Endothelial cell of umbilical vein (primary cell): ENCODE data around the gene JMJD7. TPM values are rescaled to one million over a fixed set of nuclear protein-coding genes. Genes with fewer than 3 reads are reported as not detected.

Experiments used
- BruUV-seq: library from RNA; stranded (reverse); fragments of 400-500 nt; replicated peaks from 2 replicates; lab custom pipeline; 2021; lab: Mats Ljungman, UMichigan
- CTCF ChIA-PET: fragments of 300-600, 350-600 bp; sonication (Branson Sonifier 250); formaldehyde crosslinking; loops from one replicate; lab custom pipeline; 2021; ENCODE audit warnings: antibody characterized with exemption, inconsistent platforms; lab: Charles Lee
- POLR2A ChIA-PET: fragments of 300-600, 350-600 bp; sonication (Branson Sonifier 250); formaldehyde crosslinking; loops from one replicate; lab custom pipeline; 2021; ENCODE audit warnings: antibody characterized with exemption, inconsistent platforms; lab: Charles Lee
- DNase-seq: peaks from one replicate; pipeline ENCODE4 v3.0.0-alpha.2; 2011; ENCODE audit warnings: low read depth, low spot score
- FAIRE-seq: peaks from 2 replicates; lab custom pipeline; 2011; peaks lifted over from hg19 to GRCh38; lab: Jason Lieb, UNC
- H2AFZ ChIP-seq: 2 replicates; pipeline ENCODE4 v1.6.0; 2012; ENCODE audit warnings: low read depth, low read length, control low read depth, inconsistent platforms
- H3K27ac ChIP-seq: 2 replicates; pipeline ENCODE4 v1.5.1; 2011; ENCODE audit warnings: low read depth, mild to moderate bottlenecking, control low read depth, low read length, moderate library complexity; ENCODE audit not compliant: insufficient read depth
- H3K27me3 ChIP-seq, 2 experiments: 2 replicates each; pipeline versions ENCODE4 v1.6.0 to v1.6.1; 2011; ENCODE audit warnings: low read length in 2 of 2, mixed read lengths in 1 of 2; ENCODE audit not compliant: control insufficient read depth in 2 of 2, insufficient read depth in 2 of 2
- H3K36me3 ChIP-seq, 2 experiments: 2 replicates in 1 of 2; 3 replicates in 1 of 2; pipeline ENCODE4 v1.5.1; 2011; ENCODE audit warnings: low read length in 2 of 2, mild to moderate bottlenecking in 1 of 2, moderate library complexity in 1 of 2; ENCODE audit not compliant: control insufficient read depth in 2 of 2, insufficient read depth in 2 of 2; ENCODE audit errors: extremely low read depth in 1 of 2
- H3K4me1 ChIP-seq: 3 replicates; pipeline ENCODE4 v1.5.1; 2011; ENCODE audit warnings: mild to moderate bottlenecking, low read length; ENCODE audit not compliant: control insufficient read depth, insufficient read depth; ENCODE audit errors: extremely low read depth
- H3K4me2 ChIP-seq: 2 replicates; pipeline ENCODE4 v1.6.1; 2011; ENCODE audit warnings: low read length, control low read depth, mixed read lengths; ENCODE audit not compliant: insufficient read depth
- H3K4me3 ChIP-seq, 3 experiments: fragments of 200-600 bp in 1 of 3; sonication (generic), shearing (Covaris generic) in 1 of 3; replicated peaks in 1 of 3; 2 replicates each; pipeline ENCODE4 v1.5.1; 2011 to 2016; ENCODE audit warnings: control low read depth in 3 of 3, low read length in 3 of 3, mild to moderate bottlenecking in 2 of 3, inconsistent platforms in 1 of 3, low read depth in 1 of 3, moderate library complexity in 1 of 3; ENCODE audit not compliant: insufficient read depth in 1 of 3
- H3K79me2 ChIP-seq: 2 replicates; pipeline ENCODE4 v1.6.0; 2012; ENCODE audit warnings: low read length, inconsistent platforms; ENCODE audit not compliant: control insufficient read depth, insufficient read depth
- H3K9ac ChIP-seq: replicated peaks from 2 replicates; pipeline ENCODE3; 2011; ENCODE audit warnings: low read length, control low read depth; ENCODE audit not compliant: insufficient read depth; ENCODE audit errors: extremely low read depth
- H3K9me1 ChIP-seq: replicated peaks from 3 replicates; pipeline ENCODE4 v1.6.0; 2011; ENCODE audit warnings: mild to moderate bottlenecking, low read length; ENCODE audit not compliant: control insufficient read depth, insufficient read depth; ENCODE audit errors: extremely low read depth
- H3K9me3 ChIP-seq: replicated peaks from 2 replicates; pipeline ENCODE4 v1.5.1; 2012; ENCODE audit warnings: low read length, inconsistent platforms; ENCODE audit not compliant: control insufficient read depth, insufficient read depth
- H4K20me1 ChIP-seq: replicated peaks from 2 replicates; pipeline ENCODE3; 2011; ENCODE audit warnings: mild to moderate bottlenecking, low read length; ENCODE audit not compliant: control insufficient read depth, insufficient read depth; ENCODE audit errors: extremely low read depth
- EZH2 ChIP-seq: IDR thresholded peaks from 2 replicates; pipeline ENCODE4 v1.6.1; 2012; ENCODE audit warnings: borderline replicate concordance, low read depth, mild to moderate bottlenecking, moderate library complexity, low read length, inconsistent platforms; ENCODE audit not compliant: severe bottlenecking
- FOS ChIP-seq: IDR thresholded peaks from 2 replicates; pipeline ENCODE4 v1.6.1; 2011; ENCODE audit warnings: mild to moderate bottlenecking, low read length, moderate library complexity, borderline replicate concordance; ENCODE audit not compliant: insufficient read depth
- GATA2 ChIP-seq: IDR thresholded peaks from 2 replicates; pipeline ENCODE4 v1.7.0; 2011; ENCODE audit warnings: low read depth, mild to moderate bottlenecking, moderate library complexity, mixed read lengths, low read length; ENCODE audit not compliant: insufficient read length, insufficient read depth
- JUN ChIP-seq: IDR thresholded peaks from 2 replicates; pipeline ENCODE4 v1.6.1; 2011; ENCODE audit warnings: borderline replicate concordance, low read depth; ENCODE audit not compliant: insufficient read length, insufficient read depth
- MAX ChIP-seq: IDR thresholded peaks from 2 replicates; pipeline ENCODE4 v1.6.1; 2011; ENCODE audit not compliant: insufficient read depth, insufficient read length
- MYC ChIP-seq: IDR thresholded peaks from one replicate; pipeline ENCODE4 v1.6.1; 2011; ENCODE audit warnings: mild to moderate bottlenecking, low read depth, low read length
- POLR2A ChIP-seq: IDR thresholded peaks from 2 replicates; pipeline ENCODE4 v1.6.1; 2012; ENCODE audit warnings: low read depth, mild to moderate bottlenecking, control low read depth, low read length
- POLR2AphosphoS5 ChIP-seq: IDR thresholded peaks from 2 replicates; pipeline ENCODE4 v1.6.1; 2012; ENCODE audit warnings: low read depth, mild to moderate bottlenecking, control low read depth, low read length, moderate library complexity; ENCODE audit not compliant: insufficient read depth
- dilution Hi-C: fragments of 300-500 bp; cut with MboI; formaldehyde crosslinking; loops from one replicate; pipeline ENCODE4 v1.15.0; 2019; ENCODE audit warnings: low sequenced_read_pairs; ENCODE audit not compliant: extremely low pct_ligation_motif_present
- intact Hi-C: fragments of 100-400 bp; cut with micrococcal nuclease; formaldehyde crosslinking; loops from one replicate; pipeline ENCODE4 v1.10.0; 2022
- polyA plus RNA-seq, 4 experiments: library from polyadenylated mRNA; depleted of rRNA in 3 of 4; stranded (reverse) in 3 of 4; unstranded in 1 of 4; fragments of >200 nt; gene quantifications; 2 replicates each; pipeline versions ENCODE4 v1.2.1 to v1.2.3, GENCODE V29; 2011 to 2012; ENCODE audit warnings: missing spikeins in 1 of 4
- total RNA-seq: library from RNA; stranded (reverse); gene quantifications from 2 replicates; pipeline ENCODE4 v1.2.3, GENCODE V29; 2021
- TF ChIP-seq, protein P1 (sequence below), 2 donors: IDR thresholded peaks; 1 replicate in 1 of 2; 2 replicates in 1 of 2; pipeline ENCODE4 v1.5.1; 2011; ENCODE audit warnings: low read length in 2 of 2, mild to moderate bottlenecking in 2 of 2, moderate library complexity in 2 of 2, control low read depth in 1 of 2, inconsistent platforms in 1 of 2, low read depth in 1 of 2; ENCODE audit not compliant: insufficient read depth in 1 of 2; ENCODE audit errors: extremely low read depth in 1 of 2

The JMJD7 gene
- total and polyA plus RNA-seq, 2 donors (not counting 3 experiments of a cell fraction or from before 2014, with no cell fraction given): 7.3 to 11.4 TPM

DNA sequence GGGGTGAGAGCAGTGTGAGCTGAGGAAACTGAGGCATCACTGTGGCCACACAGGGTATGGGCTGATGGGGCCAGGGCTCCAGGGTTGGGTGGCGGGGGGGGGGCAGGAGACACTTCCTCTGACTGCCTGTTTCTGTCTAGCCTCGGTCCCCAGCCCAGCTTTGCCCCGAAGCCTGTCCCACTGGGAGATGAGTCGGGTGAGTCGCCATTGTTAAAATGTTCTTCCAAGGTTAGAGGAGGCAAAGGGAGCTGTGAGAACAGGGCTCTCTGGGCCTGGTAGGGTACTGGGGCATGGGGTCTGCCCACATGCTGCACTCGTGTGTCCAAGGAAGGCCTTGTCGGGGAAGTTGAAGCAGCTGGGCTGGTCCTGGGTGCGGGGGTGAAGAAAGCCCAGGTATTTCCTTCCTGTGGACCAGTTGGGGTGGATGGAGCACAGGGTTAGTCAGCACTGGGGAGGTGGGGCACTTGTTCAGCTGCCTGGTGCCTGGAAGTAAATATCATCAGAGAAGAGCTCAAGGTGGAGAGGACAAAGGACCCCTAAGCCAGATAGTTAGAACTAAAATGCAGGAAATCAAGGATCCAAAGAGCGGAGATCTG is 8.3 kb upstream of the JMJD7 start:
- Histone ChIP-seq H4K20me1 (no peaks in the 10 kb centered on the region), H3K4me3 (no peak overlapping the region), H3K36me3 (peaks cover 15 to 57% of the 10 kb centered on the region in 2 experiments), H3K27me3 (no peaks in the 10 kb centered on the region), H3K4me1 (no peaks in the 10 kb centered on the region), H3K9me3 (no peaks in the 10 kb centered on the region), H3K9me1 (no peaks in the 10 kb centered on the region), H2AFZ (no peak overlapping the region), H3K27ac (no peak overlapping the region), H3K79me2 (no peaks in the 10 kb centered on the region), H3K4me2 (no peak overlapping the region), H3K9ac (no peak overlapping the region)
- dilution Hi-C loops: no loop called here
- ChIA-PET POLR2A (no interaction called here), CTCF (interaction anchor here (0.6 to 1.0 kb wide), 3 partner anchors 47 to 1202 kb away, joined by 3 to 4 read pairs (median 4); partner anchors contain the start of gene RPAP1)
- DNase-seq (no peak), FAIRE-seq (no peak)
- intact Hi-C loops: no loop called here
- TF ChIP-seq MAX (no peak), GATA2 (no peak), MYC (no peak), JUN (no peak), FOS (no peak), POLR2AphosphoS5 (no peak), POLR2A (no peak), EZH2 (no peak)
- TF ChIP-seq, protein P1, sequence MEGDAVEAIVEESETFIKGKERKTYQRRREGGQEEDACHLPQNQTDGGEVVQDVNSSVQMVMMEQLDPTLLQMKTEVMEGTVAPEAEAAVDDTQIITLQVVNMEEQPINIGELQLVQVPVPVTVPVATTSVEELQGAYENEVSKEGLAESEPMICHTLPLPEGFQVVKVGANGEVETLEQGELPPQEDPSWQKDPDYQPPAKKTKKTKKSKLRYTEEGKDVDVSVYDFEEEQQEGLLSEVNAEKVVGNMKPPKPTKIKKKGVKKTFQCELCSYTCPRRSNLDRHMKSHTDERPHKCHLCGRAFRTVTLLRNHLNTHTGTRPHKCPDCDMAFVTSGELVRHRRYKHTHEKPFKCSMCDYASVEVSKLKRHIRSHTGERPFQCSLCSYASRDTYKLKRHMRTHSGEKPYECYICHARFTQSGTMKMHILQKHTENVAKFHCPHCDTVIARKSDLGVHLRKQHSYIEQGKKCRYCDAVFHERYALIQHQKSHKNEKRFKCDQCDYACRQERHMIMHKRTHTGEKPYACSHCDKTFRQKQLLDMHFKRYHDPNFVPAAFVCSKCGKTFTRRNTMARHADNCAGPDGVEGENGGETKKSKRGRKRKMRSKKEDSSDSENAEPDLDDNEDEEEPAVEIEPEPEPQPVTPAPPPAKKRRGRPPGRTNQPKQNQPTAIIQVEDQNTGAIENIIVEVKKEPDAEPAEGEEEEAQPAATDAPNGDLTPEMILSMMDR (IDR thresholded peaks at IDR 0.05; ENCODE audit: extremely low read depth in 1 of 2, insufficient read depth in 1 of 2, low read depth in 1 of 2, low read length in 2 of 2): no peak
- BruUV-seq: no TSS peak
